Loucy (cell line): ENCODE results near the gene GUCA2A.
A peak's percentile ranks its signal among the peaks of the same experiment; 100 is the strongest.

Experiments used
- H2AFZ ChIP-seq: fragments of 200-600 bp; sonication (generic); 2 replicates; pipeline ENCODE4 v1.6.0; 2016; ENCODE audit warnings: antibody characterized with exemption, mild to moderate bottlenecking, low read length, moderate library complexity
- H3F3A ChIP-seq: fragments of 200-600 bp; 2 replicates; pipeline ENCODE4 v1.6.0; 2016; ENCODE audit warnings: antibody characterized with exemption, low read depth, mild to moderate bottlenecking
- H3K27me3 ChIP-seq: fragments of 200-600 bp; sonication (generic); 2 replicates; pipeline ENCODE4 v1.6.1; 2014; ENCODE audit warnings: low read length, mild to moderate bottlenecking; ENCODE audit not compliant: insufficient read depth, poor library complexity, severe bottlenecking
- H3K36me3 ChIP-seq: fragments of 200-600 bp; sonication (generic); 2 replicates; pipeline ENCODE4 v1.6.1; 2016; ENCODE audit warnings: low read length; ENCODE audit not compliant: insufficient read depth
- H3K4me1 ChIP-seq: fragments of 200-600 bp; sonication (generic); 2 replicates; pipeline ENCODE4 v1.5.1; 2014; ENCODE audit warnings: low read length, mild to moderate bottlenecking; ENCODE audit not compliant: insufficient read depth, poor library complexity, severe bottlenecking
- H3K4me2 ChIP-seq: fragments of 200-600 bp; sonication (generic); 2 replicates; pipeline ENCODE4 v1.6.0; 2014; ENCODE audit warnings: antibody characterized with exemption, low read length, low read depth, mild to moderate bottlenecking; ENCODE audit not compliant: poor library complexity, severe bottlenecking
- H3K4me3 ChIP-seq: fragments of 200-600 bp; sonication (generic); 2 replicates; pipeline ENCODE4 v1.5.1; 2014; ENCODE audit warnings: low read length, mild to moderate bottlenecking, mixed read lengths; ENCODE audit not compliant: poor library complexity, severe bottlenecking
- H3K79me2 ChIP-seq: fragments of 200-600 bp; sonication (generic); 2 replicates; pipeline ENCODE4 v1.6.1; 2014; ENCODE audit warnings: low read length; ENCODE audit not compliant: insufficient read depth
- H3K9ac ChIP-seq: fragments of 200-600 bp; sonication (generic); 2 replicates; pipeline ENCODE4 v1.6.0; 2014; ENCODE audit warnings: mild to moderate bottlenecking, low read depth, low read length, moderate library complexity; ENCODE audit not compliant: poor library complexity, severe bottlenecking
- H3K9me2 ChIP-seq: fragments of 200-600 bp; sonication (generic); replicated peaks from 2 replicates; pipeline ENCODE4 v1.6.1; 2016; ENCODE audit warnings: low read depth, low read length, mixed read lengths
- H3K9me3 ChIP-seq: fragments of 200-600 bp; sonication (generic); 2 replicates; pipeline ENCODE4 v1.6.1; 2014; ENCODE audit warnings: mild to moderate bottlenecking, antibody characterized with exemption, low read length, low read depth; ENCODE audit not compliant: insufficient read depth
- H4K20me1 ChIP-seq: fragments of 200-600 bp; sonication (generic); 2 replicates; pipeline ENCODE4 v1.6.0; 2014; ENCODE audit warnings: antibody characterized with exemption, low read length, mild to moderate bottlenecking; ENCODE audit not compliant: insufficient read depth, poor library complexity, severe bottlenecking
- CTCF ChIP-seq: fragments of 200-600 bp; sonication (generic); conservative IDR thresholded peaks from 2 replicates; pipeline ENCODE4 v1.5.1; 2014; ENCODE audit warnings: mild to moderate bottlenecking, antibody characterized with exemption, low read length
- EZH2phosphoT487 ChIP-seq: fragments of 200-600 bp; IDR thresholded peaks from 2 replicates; pipeline ENCODE4 v1.6.1; 2018; ENCODE audit warnings: antibody characterized with exemption, mild to moderate bottlenecking, moderate library complexity, borderline replicate concordance

GUCA2A gene

GRCh38 chr1:42162181-42162580, 2.4 kb downstream of the GUCA2A start:
- H3K9ac ChIP-seq: no peak overlapping the region
- no peaks in the 10 kb centered on the region for H3K27me3 ChIP-seq

GRCh38 chr1:42158189-42158588, 6.4 kb downstream of the GUCA2A start:
- Histone ChIP-seq H3K36me3 (no peaks in the 10 kb centered on the region), H3K4me1 (peaks cover 10% of the 10 kb centered on the region), H3K9me3 (0 out of 2 replicates have a peak, but pooled peaks cover 6% of the 10 kb centered on the region), H3K4me2 (no peak overlapping the region), H4K20me1 (no peaks in the 10 kb centered on the region), H3K9me2 (no peaks in the 10 kb centered on the region), H3F3A (no peaks in the 10 kb centered on the region), H2AFZ (peak overlapping the region; percentile 14; the same call in 1 of the 2 replicates), H3K9ac (no peak overlapping the region), H3K4me3 (no peak overlapping the region), H3K27me3 (no peaks in the 10 kb centered on the region), H3K79me2 (no peaks in the 10 kb centered on the region)
- TF ChIP-seq CTCF: no peak
- no peak for TF ChIP-seq EZH2phosphoT487

More at GRCh38 chr1:42162181-42162580, 2.4 kb downstream of the GUCA2A start:
- no peaks in the 10 kb centered on the region for H3K9me2 ChIP-seq
- peaks cover 10% of the 10 kb centered on the region for H3K4me1 ChIP-seq
- H3K4me2 ChIP-seq: peak overlapping the region; percentile 13
- no peaks in the 10 kb centered on the region for H4K20me1 ChIP-seq
- H2AFZ ChIP-seq: no peak overlapping the region
- no peaks in the 10 kb centered on the region for H3F3A ChIP-seq
- TF ChIP-seq EZH2phosphoT487: no peak
- TF ChIP-seq CTCF: no peak
- H3K9me3 ChIP-seq: 0 out of 2 replicates have a peak, but pooled peaks cover 6% of the 10 kb centered on the region
- no peaks in the 10 kb centered on the region for H3K36me3 ChIP-seq
- H3K4me3 ChIP-seq: no peak overlapping the region
- no peaks in the 10 kb centered on the region for H3K79me2 ChIP-seq

GRCh38 chr1:42157667-42158066, 6.9 kb downstream of the GUCA2A start:
- Histone ChIP-seq H3K4me2 (no peak overlapping the region), H3K79me2 (no peaks in the 10 kb centered on the region), H3K9ac (no peak overlapping the region), H2AFZ (peak overlapping the region; percentile 14; the same call in 1 of the 2 replicates), H4K20me1 (no peaks in the 10 kb centered on the region), H3F3A (no peaks in the 10 kb centered on the region), H3K4me3 (no peak overlapping the region), H3K9me2 (no peaks in the 10 kb centered on the region), H3K27me3 (no peaks in the 10 kb centered on the region), H3K36me3 (no peaks in the 10 kb centered on the region), H3K4me1 (peaks cover 10% of the 10 kb centered on the region), H3K9me3 (0 out of 2 replicates have a peak, but pooled peaks cover 6% of the 10 kb centered on the region)
- TF ChIP-seq EZH2phosphoT487 (no peak), CTCF (peak; percentile 48)
